Brain microvascular endothelial cell (primary cell): ENCODE measurements around the gene MAPK1.
"Not testable (repeated sequence)": the region's sequence is repeated elsewhere in the genome, so short reads cannot be mapped to it uniquely, and the experiment has no call there.

Source experiments
- DNase-seq: peaks from one replicate; pipeline ENCODE4 v3.0.0-alpha.2; 2020
- H3K27ac ChIP-seq: fragments of 250-450 bp; sonication (Bioruptor Pico); 2 replicates; pipeline ENCODE4 v1.5.1; 2020; ENCODE audit warnings: mild to moderate bottlenecking, moderate library complexity
- H3K27me3 ChIP-seq: fragments of 250-450 bp; sonication (Bioruptor Pico); replicated peaks from 2 replicates; pipeline ENCODE4 v1.5.1; 2020; ENCODE audit warnings: mild to moderate bottlenecking
- H3K36me3 ChIP-seq: fragments of 250-450 bp; sonication (Bioruptor Pico); replicated peaks from 2 replicates; pipeline ENCODE4 v1.5.1; 2020; ENCODE audit warnings: mild to moderate bottlenecking
- H3K4me3 ChIP-seq: 2 replicates; pipeline ENCODE4 v1.5.1; 2011; ENCODE audit warnings: low read depth, mild to moderate bottlenecking, control low read depth, low read length, moderate library complexity
- in situ Hi-C: cut with HindIII; loops from 2 replicates; pipeline ENCODE4 v1.10.0; 2017; ENCODE audit warnings: low sequenced_read_pairs, low pct_ligation_motif_present
- TF ChIP-seq, protein P1 (sequence below): IDR thresholded peaks from 2 replicates; pipeline ENCODE4 v1.5.1; 2011; ENCODE audit warnings: low read depth, mild to moderate bottlenecking, moderate library complexity, low read length, control low read depth, inconsistent platforms; ENCODE audit errors: missing control alignments

Gene MAPK1

DNA sequence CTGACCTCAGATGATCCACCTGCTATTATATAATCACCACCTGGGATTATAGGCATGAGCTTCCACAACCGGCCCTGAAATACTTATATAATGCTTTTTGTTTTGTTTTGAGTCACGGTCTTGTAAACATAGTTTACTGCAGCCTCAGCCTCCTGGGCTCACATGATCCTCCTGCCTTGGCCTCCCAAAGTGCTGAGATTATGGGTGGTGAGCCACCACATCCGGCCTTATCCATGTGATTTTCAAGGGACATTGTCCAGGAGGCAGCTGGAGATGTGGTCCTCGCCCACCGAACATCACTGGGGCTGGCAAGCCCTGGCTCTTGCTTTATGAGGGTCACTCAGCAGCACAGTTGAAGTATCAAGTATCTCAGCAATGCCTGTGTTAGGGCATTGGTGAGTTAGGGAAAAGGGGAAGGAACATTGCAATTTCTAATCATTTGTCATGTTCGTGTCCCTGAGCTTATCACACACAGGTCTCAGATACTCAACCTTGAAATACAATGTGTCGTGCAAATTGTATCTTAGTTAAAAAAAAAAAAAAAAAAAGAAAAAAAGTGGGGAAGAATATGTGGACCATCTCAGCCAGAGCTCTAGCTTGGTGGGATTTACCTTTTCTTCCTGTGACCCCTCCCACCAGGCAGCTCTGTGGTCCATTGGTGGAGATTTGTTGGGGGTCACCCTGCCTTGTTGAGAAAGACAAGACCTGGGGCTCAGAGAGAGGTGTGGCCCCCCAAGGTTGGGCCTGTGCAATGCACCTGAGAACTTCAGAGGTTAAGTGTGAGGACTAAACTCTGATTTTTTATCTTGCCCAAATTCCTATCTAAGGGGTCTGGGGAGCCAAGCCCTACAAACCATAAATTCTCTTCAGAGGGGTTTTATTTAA is 40.4 kb upstream of the MAPK1 start:
- no peak overlapping the region for H3K4me3 ChIP-seq
- TF ChIP-seq, protein P1, sequence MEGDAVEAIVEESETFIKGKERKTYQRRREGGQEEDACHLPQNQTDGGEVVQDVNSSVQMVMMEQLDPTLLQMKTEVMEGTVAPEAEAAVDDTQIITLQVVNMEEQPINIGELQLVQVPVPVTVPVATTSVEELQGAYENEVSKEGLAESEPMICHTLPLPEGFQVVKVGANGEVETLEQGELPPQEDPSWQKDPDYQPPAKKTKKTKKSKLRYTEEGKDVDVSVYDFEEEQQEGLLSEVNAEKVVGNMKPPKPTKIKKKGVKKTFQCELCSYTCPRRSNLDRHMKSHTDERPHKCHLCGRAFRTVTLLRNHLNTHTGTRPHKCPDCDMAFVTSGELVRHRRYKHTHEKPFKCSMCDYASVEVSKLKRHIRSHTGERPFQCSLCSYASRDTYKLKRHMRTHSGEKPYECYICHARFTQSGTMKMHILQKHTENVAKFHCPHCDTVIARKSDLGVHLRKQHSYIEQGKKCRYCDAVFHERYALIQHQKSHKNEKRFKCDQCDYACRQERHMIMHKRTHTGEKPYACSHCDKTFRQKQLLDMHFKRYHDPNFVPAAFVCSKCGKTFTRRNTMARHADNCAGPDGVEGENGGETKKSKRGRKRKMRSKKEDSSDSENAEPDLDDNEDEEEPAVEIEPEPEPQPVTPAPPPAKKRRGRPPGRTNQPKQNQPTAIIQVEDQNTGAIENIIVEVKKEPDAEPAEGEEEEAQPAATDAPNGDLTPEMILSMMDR, result no peak
- no peak for DNase-seq
- H3K27ac ChIP-seq, result no peak overlapping the region
- H3K27me3 ChIP-seq, result no peaks in the 10 kb centered on the region
- no peaks in the 10 kb centered on the region for H3K36me3 ChIP-seq
- in situ Hi-C loops, result no loop called here

DNA sequence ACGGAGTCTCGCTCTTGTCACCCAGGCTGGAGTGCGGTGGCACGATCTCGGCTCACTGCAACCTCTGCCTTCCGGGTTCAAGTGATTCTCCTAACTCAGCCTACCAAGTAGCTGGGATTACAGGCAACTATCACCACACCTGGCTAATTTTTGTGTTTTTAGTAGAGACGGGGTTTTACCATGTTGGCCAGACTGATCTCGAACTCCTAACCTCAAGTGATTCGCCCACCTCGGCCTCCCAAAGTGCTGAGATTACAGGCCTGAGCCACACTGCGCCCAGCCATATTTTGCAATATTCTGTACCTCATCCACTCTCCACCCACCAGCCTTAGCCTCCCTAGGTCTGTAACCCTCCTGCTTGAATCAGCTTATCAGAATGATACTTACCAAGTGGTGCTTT is 37.8 kb upstream of the MAPK1 start:
- DNase-seq, H3K4me3 ChIP-seq, H3K36me3 ChIP-seq, in situ Hi-C loops, H3K27me3 ChIP-seq, H3K27ac ChIP-seq: not testable (repeated sequence)

DNA sequence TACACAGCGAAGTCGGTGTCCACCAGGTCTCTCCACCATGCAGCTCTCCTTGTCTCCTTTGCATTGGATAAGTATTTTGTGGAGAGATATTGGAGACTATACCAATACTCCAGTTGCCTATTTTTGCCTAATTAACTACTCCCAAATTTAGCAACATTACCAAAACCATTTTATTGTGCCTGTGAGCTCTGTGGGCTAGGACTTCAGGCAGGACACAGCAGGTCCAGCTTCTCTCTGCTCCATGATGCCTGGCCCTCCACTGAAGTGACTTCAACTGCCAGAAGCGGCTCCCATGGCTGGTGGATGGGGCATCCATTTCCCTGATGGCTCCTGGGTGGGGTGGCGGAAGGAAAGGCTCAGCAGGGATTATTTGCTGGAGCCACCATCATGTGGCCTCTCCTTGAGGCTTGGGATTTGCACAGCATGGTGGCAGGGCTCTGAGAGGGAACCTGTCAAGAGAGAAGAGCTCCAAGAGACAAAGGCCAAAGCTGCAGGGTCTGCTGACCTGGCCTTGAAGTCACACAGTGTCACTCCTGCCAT is 36.9 kb upstream of the MAPK1 start:
- DNase-seq, result no peak
- H3K36me3 ChIP-seq, result no peaks in the 10 kb centered on the region
- no peak overlapping the region for H3K4me3 ChIP-seq
- in situ Hi-C loops, result no loop called here
- H3K27me3 ChIP-seq, result no peaks in the 10 kb centered on the region
- TF ChIP-seq, protein P1, result no peak
- no peak overlapping the region for H3K27ac ChIP-seq

DNA sequence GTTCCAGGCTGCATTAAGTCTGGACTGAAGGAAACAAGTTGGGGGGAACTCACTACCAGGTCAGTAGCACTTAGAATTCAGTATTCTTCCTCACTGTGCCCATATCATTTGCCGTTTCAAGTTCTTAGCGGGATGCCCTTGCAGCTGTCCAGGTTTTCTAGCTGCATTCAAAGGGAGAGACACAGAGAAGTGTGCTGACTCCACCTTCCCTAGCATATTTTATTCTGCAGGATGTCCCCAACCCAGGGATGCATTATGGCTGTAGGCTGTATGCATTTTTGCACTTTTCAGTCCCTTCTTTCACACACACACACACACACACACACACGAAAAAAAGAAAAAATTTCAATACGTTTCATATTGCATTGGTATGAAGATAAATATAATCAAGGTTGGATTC is 35.8 kb upstream of the MAPK1 start:
- no peak for DNase-seq
- Histone ChIP-seq H3K27ac (no peak overlapping the region), H3K4me3 (no peak overlapping the region), H3K36me3 (no peaks in the 10 kb centered on the region), H3K27me3 (no peaks in the 10 kb centered on the region)
- in situ Hi-C loops, result no loop called here
- TF ChIP-seq, protein P1, result no peak

DNA sequence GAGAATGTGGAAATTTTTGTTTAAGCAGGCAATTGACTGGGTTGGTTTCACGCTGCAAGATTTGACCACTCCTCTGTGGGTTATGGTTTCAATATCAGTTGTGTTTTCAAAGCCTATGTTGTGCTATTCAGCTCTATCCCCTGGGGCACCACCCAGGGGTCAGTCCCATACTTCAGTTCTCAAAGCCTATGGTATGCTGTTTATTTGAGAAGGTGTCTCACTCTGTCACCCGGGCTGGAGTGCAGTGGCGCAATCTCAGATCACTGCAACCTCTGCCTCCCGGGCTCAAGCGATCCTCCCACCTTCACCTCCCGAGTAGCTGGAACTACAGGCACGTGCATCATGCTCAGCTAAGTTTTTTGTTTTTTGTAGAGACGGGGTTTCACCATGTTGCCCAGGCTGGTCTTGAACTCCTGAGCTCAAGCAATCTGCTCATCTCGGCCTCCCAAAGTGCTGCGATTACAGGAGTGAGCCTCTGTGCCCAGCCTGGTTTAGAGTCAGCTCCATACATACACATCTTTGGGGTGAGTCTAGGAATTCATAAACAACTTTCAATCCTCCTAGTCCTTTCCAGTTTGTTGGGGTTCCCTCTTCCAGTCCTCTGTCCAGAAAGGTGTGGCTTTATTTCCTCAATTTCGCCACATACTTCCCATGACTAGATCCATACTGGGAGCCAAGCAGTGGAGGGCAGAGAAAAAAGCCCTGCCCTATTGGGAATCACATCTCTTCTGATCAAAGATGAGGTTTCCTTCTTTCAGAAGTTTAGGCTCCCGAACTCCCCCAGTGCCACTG is 35.0 kb upstream of the MAPK1 start:
- no peak for DNase-seq
- Histone ChIP-seq H3K4me3 (no peak overlapping the region), H3K27ac (no peak overlapping the region), H3K27me3 (no peaks in the 10 kb centered on the region), H3K36me3 (no peaks in the 10 kb centered on the region)
- in situ Hi-C loops, result no loop called here
- TF ChIP-seq, protein P1, result no peak

DNA sequence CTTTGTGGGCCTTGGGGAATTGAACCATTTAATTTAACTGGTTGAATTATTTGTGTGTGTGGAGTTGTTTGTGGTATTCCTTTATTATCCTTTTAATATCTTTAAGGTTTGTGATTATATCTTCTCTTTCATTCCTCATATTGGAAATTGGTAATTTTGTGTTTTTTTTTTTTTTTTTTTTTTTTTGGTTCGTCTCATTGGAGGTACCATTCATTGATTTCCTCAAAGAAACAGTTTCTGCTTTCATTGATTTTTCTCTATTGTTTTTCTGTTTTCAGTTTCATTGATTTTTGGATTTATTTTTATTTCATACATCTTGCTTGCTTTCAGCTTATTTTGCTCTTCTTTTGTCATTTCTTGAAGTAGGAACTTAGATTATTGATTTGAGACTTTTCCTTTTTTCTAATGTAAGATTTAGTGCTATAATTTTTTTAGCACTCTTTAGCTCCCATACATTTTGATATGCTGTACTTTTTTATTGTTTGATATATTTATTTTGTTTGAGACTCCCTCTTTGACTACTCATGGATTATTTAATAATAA is 31.0 kb upstream of the MAPK1 start:
- no peak overlapping the region for H3K27ac ChIP-seq
- no peak overlapping the region for H3K4me3 ChIP-seq
- TF ChIP-seq, protein P1, result no peak
- H3K27me3 ChIP-seq, result no peaks in the 10 kb centered on the region
- in situ Hi-C loops, result no loop called here
- H3K36me3 ChIP-seq, result no peaks in the 10 kb centered on the region
- no peak for DNase-seq
